G401.6 (cell line): ENCODE data around the gene FAM89A.

ENCODE experiments used
- FAIRE-seq: peaks from 2 replicates; lab custom pipeline; 2012; peaks lifted over from hg19 to GRCh38; lab: Jason Lieb, UNC

Gene FAM89A

GRCh38 chr1:231040019-231040799 is at the start of gene FAM89A:
Gene FAM89A (minus strand): TSS chr1:231040254. CDS start chr1:231040211, 43 bp downstream.
- FAIRE-seq, result no peak

GRCh38 chr1:231084353-231084752 is 44.3 kb upstream of the FAM89A start:
- no peak for FAIRE-seq

GRCh38 chr1:231079163-231079562 is 39.1 kb upstream of the FAM89A start:
- FAIRE-seq, result no peak

- no peak for FAIRE-seq
Observed at GRCh38 chr1:231078250-231078649, 38.2 kb upstream of the FAM89A start.

GRCh38 chr1:231076802-231077201 is 36.7 kb upstream of the FAM89A start:
- FAIRE-seq, result no peak

- FAIRE-seq, result no peak
Observed at GRCh38 chr1:231075497-231075896, 35.4 kb upstream of the FAM89A start.

- FAIRE-seq, result no peak
Observed at GRCh38 chr1:231075020-231075419, 35.0 kb upstream of the FAM89A start.

GRCh38 chr1:231074046-231074445 is 34.0 kb upstream of the FAM89A start:
- no peak for FAIRE-seq

GRCh38 chr1:231073331-231073730 is 33.3 kb upstream of the FAM89A start:
- no peak for FAIRE-seq

- no peak for FAIRE-seq
Observed at GRCh38 chr1:231072502-231073094, 32.5 kb upstream of the FAM89A start.

GRCh38 chr1:231072041-231072440 is 32.0 kb upstream of the FAM89A start:
- FAIRE-seq, result no peak

- FAIRE-seq, result no peak
Observed at GRCh38 chr1:231070758-231071444, 30.8 kb upstream of the FAM89A start.

- no peak for FAIRE-seq
Observed at GRCh38 chr1:231069333-231069732, 29.3 kb upstream of the FAM89A start.

- FAIRE-seq, result no peak
Observed at GRCh38 chr1:231068762-231069161, 28.7 kb upstream of the FAM89A start.

- FAIRE-seq, result no peak
Observed at GRCh38 chr1:231065510-231066241, 25.6 kb upstream of the FAM89A start.

- no peak for FAIRE-seq
Observed at GRCh38 chr1:231064418-231064817, 24.4 kb upstream of the FAM89A start.

GRCh38 chr1:231063331-231063730 is 23.3 kb upstream of the FAM89A start:
- FAIRE-seq, result no peak

GRCh38 chr1:231062500-231063270 is 22.6 kb upstream of the FAM89A start:
- no peak for FAIRE-seq

GRCh38 chr1:231059566-231060193 is 19.6 kb upstream of the FAM89A start:
- no peak for FAIRE-seq

GRCh38 chr1:231058416-231059109 is 18.5 kb upstream of the FAM89A start:
- FAIRE-seq, result no peak

- FAIRE-seq, result no peak
Observed at GRCh38 chr1:231057410-231057809, 17.4 kb upstream of the FAM89A start.
